ENCODE measurements around the gene PZP.

PZP gene

DNA sequence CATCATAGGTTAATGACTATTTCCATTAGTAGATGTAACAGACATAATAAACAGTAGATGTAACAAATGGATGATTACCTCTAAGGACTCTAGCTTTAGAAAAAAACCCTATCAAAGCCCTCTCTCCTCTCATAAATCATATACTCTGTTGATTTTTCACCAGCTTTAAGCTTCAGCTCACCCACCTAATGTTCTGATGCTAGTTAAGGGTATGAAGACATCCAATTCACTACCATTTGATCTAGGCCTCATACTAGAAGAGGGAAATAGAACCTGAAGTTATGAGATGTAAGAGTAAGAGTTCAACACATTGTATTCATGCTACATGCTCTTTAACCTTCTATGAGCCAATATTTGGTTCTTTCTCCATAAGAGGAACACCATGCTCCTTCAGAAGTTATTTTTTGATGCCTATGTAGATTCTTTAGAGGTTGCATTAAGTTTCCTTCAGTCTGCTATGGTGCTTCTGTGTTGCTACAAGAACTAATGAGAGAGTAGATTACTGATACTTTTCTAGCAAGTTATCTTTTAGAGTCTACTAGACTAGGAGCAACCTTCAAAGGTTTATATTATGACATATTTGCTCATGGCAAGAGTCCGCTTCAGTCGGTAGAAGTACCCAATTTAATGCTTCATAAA, 108.5 kb downstream of the PZP start:
- no peak for DNase-seq

Data from NCI-H510A treated with DMSO at 0.1 percent for 48 hours (cell line).